Non-pigmented ciliary epithelial cell (primary cell): ENCODE measurements around the gene AGPAT3.

Experiments
- DNase-seq: peaks from one replicate; pipeline ENCODE4 v3.0.0-alpha.2; 2010; ENCODE audit warnings: low read depth

Gene AGPAT3

GRCh38 chr21:43997766-43998742 is 133.0 kb downstream of the AGPAT3 start:
- no peak for DNase-seq

- DNase-seq = no peak
Observed at GRCh38 chr21:44000360-44000759, 135.3 kb downstream of the AGPAT3 start.

- no peak for DNase-seq
Observed at GRCh38 chr21:44002511-44002910, 137.5 kb downstream of the AGPAT3 start.

DNA sequence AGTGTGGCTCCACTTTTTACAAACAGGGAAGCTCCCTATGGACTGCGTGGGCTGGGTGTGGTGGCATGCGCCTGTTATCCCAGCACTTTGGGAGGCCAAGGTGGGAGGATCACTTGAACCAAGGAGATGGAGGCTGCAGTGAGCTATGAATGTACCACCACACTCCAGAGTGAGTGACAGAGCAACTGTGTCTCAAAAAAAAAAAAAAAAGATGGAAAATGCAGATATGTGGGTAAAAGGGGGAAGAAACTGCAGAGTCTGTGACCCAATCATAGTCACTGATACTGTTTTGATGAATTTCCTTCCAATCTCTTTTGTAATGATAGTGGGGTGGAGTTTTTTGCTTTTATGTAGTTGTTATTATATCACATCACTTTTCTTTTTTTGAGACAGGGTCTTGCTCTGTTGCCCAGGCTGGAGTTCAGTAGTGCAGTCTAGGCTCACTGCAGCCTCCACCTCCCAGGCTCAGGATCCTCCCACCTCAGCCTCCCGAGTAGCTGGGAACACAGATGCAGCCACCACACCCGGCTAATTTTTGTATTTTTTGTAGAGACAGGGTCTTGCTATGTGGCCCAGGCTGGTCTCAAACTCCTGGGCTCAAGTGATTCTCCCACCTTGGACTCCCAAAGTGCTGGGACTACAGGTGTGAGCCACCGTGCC is 138.4 kb downstream of the AGPAT3 start:
- no peak for DNase-seq

- DNase-seq = no peak
Observed at GRCh38 chr21:44005071-44005470, 140.0 kb downstream of the AGPAT3 start.

DNA sequence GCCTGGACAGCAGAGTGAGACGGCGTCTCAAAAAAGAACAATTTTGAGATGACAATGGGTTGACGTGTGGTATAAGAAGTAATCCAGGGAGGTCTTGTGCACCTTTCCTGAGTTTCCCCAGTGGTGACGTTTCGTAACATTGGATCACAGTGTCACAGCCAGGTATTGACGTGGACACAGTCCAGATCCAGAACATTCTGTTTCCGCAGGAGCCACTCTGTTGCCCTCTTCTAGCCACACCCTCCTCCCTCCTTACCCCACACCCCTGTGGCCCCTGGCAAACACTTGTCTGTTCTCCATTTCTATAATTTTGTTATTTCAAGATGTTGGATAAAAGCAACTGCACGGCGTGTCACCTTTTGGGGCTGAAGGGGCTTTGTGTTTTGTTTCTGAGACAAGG is 140.6 kb downstream of the AGPAT3 start:
- no peak for DNase-seq

- DNase-seq = peak; percentile 90
Observed at GRCh38 chr21:44006017-44006619, 141.1 kb downstream of the AGPAT3 start.

- DNase-seq = peak; percentile 32
Observed at GRCh38 chr21:44006656-44007055, 141.6 kb downstream of the AGPAT3 start.

DNA sequence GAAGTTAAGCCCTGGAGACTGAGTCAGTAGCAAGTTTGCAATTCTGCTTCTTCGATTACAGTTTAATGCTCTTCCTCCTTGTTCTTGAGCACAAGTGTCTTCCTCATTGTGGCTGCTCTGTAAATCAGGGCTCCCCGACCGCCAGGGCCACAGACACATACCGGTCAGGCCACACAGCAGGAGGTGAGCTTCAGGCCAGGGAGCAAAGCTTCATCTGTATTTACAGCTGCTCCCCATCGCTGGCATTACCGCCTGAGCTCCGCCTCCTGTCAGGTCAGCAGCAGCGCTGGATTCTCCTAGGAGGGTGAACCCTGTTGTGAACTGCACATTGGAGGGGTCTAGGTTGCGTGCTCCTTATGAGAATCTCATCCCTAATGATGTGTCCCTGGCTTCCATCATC is 145.4 kb downstream of the AGPAT3 start:
- no peak for DNase-seq

- no peak for DNase-seq
Observed at GRCh38 chr21:44011123-44011522, 146.1 kb downstream of the AGPAT3 start.

DNA sequence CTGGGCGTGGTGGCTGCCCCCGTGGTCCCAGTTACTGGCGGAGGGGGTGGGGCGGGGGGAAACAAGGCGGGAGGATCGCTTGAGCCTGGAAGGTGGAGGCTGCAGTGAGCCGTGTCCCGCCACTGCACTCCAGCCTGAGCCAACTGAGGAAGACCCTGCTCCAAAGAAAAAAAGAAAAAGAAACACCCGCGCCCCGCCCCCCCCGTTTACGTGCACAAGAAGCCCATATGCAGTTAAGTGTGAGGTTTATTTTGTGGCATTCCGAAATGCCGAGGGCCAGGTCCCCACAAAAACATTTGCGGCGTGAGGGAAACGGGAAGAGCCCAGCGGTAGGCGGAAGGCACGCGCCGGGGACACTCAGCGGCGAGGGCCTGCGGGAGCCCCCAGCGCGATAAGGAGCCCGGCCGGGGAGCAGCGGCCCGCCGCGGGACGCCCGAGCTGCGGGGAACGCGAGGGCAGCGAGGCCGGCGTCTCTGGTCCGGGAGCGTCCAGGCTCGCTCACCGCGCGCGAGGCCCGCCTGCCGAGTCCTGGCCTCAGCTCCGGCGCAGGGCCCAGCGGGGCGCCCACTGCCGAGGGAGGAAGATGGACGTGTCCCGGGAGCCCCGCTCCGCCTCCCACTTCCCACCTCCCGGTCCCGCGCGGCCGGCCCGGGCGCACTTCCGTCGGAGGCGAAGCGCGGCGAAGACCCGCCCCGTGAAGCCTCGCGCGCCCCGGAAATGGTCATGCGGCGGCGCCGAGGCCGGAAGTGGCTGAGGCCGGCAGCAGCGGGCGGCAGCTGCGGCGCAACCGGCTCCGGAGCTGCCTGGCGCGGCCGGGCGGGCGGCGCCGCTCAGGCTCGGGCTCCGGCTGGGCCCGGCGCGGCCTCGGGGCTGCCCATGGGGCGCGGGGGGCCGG is 146.8 kb downstream of the AGPAT3 start, which contains the start of gene TRAPPC10:
Gene TRAPPC10, plus strand, starts transcription at position 731 of the 895 bp plus-strand sequence. CDS start 185 bp downstream, outside the sequence.
- DNase-seq = peak; percentile 18

- DNase-seq = no peak
Observed at GRCh38 chr21:44012474-44013379, 147.7 kb downstream of the AGPAT3 start.

- DNase-seq = no peak
Observed at GRCh38 chr21:44013380-44014088, 148.5 kb downstream of the AGPAT3 start.

DNA sequence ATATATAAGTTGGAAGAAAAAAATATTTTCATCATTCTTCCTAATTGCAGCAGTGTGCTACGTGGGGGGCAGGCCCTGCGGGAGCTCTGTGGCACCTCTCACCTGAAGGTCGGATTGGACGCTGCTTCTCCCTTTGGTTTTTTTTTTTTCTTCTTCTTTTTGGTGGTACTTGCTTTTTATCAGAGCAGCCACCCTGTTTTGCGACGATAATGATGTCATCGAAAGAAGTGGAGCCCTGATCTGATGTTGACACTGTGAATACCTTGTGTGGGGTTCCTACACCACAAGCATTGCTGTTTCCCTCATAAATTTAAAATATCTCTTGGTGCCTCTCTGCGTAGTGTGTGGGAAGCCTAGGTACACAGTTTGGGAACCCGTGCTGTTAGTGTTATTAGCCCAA is 152.6 kb downstream of the AGPAT3 start:
- DNase-seq = no peak

DNA sequence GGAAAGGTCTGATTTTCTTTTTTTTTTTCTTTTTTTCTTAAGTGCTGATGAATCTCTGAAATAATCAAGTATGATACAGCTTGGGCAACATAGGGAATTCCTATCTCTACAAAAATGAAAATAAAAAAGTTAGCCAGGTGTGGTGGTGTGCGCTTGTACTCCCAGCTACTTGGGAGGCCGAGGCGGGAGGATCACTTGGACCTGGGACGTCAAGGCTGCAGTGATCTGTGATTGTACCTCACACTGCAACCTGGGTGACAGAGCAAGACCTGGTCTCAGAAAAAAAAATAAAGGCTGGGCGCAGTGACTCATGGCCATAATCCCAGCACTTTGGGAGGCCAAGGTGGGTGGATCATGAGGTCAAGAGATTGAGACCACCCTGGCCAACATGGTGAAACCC is 153.1 kb downstream of the AGPAT3 start:
- no peak for DNase-seq

GRCh38 chr21:44018813-44019567 is 154.0 kb downstream of the AGPAT3 start:
- DNase-seq = no peak

DNA sequence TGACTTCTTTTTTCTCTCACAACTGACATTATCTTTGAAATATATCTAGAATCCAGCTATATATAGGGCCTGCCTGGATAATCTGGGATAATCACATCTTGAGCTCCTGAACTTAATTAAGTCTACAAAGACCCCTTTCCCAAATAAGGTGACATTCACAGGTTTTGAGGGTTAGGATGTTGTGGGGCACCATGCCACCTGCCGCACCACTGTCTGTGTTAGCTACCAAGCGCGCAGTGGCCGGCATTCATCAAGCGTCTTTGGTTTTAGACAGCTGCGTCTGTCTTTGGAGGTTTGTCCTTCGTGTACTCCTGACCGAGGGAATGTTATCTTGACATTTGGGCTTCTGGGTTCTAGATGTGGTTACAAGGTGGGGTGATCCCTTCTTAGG is 154.5 kb downstream of the AGPAT3 start:
- DNase-seq = no peak

DNA sequence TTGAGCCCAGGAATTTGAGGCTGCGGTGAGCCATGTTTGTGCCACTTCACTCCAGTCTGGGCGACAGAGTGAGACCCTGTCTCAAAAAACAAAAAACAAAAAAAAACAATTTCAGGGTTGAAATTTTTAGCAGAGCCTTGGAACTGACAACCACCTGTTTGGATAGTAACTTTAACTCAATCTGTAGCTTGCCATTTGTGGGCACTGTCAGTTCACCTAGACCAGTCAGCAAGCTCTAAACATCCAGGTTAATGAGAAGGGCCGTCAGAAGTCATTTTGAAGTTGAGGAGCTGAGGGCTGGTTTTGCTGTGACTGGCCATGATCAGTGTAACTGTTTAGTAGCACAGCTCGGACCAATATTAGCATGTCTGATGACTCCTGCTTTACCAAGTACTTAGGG is 155.5 kb downstream of the AGPAT3 start:
- no peak for DNase-seq

GRCh38 chr21:44021064-44021463 is 156.0 kb downstream of the AGPAT3 start:
- DNase-seq = no peak
